MCF 10A (cell line): Measurements from ENCODE around the gene HCRTR1. TPM values are rescaled to one million over a fixed set of nuclear protein-coding genes. Genes with fewer than 3 reads are reported as not detected.

ENCODE experiments used
- BruUV-seq: library from RNA; stranded (reverse); fragments of 400-500 nt; replicated peaks from 2 replicates; lab custom pipeline; 2021; lab: Mats Ljungman, UMichigan
- CTCF ChIA-PET: fragments of 300-600 bp; sonication (Branson Sonifier 250); formaldehyde crosslinking; extraction: SDS; loops from one replicate; lab custom pipeline; 2021; ENCODE audit warnings: antibody characterized with exemption, inconsistent platforms; lab: Yijun Ruan, JAX
- POLR2A ChIA-PET: fragments of 300-600, 350-650 bp; sonication (Branson Sonifier 250); formaldehyde crosslinking; extraction: SDS; loops from one replicate; lab custom pipeline; 2020; ENCODE audit warnings: antibody characterized with exemption, inconsistent platforms; lab: Yijun Ruan, JAX
- DNase-seq: peaks from one replicate; pipeline ENCODE4 v3.0.0-alpha.2; 2018; ENCODE audit not compliant: unreplicated experiment
- H3K27ac Mint-ChIP-seq: one replicate; pipeline ENCODE4 v1.8.0; 2022; ENCODE audit warnings: mild to moderate bottlenecking, low read depth, mixed read lengths; ENCODE audit not compliant: unreplicated experiment
- H3K27me3 Mint-ChIP-seq: one replicate; pipeline ENCODE4 v1.8.0; 2022; ENCODE audit warnings: mixed read lengths; ENCODE audit not compliant: insufficient read depth, unreplicated experiment
- H3K36me3 Mint-ChIP-seq: one replicate; pipeline ENCODE4 v1.8.0; 2022; ENCODE audit warnings: mild to moderate bottlenecking, moderate library complexity, mixed read lengths; ENCODE audit not compliant: insufficient read depth, unreplicated experiment
- H3K4me1 Mint-ChIP-seq: one replicate; pipeline ENCODE4 v1.8.0; 2022; ENCODE audit warnings: mixed read lengths; ENCODE audit not compliant: insufficient read depth, unreplicated experiment
- H3K4me3 Mint-ChIP-seq: one replicate; pipeline ENCODE4 v1.8.0; 2022; ENCODE audit warnings: mild to moderate bottlenecking, moderate library complexity, mixed read lengths; ENCODE audit not compliant: unreplicated experiment
- H3K9me3 Mint-ChIP-seq: one replicate; pipeline ENCODE4 v1.8.0; 2022; ENCODE audit warnings: mixed read lengths; ENCODE audit not compliant: unreplicated experiment
- intact Hi-C: fragments of 100-400 bp; cut with micrococcal nuclease; formaldehyde crosslinking; loops from 2 replicates; pipeline ENCODE4 v1.14.1; 2022
- total RNA-seq: library from RNA; stranded (reverse); gene quantifications from 2 replicates; pipeline ENCODE4 v1.2.3, GENCODE V29; 2022
- TF ChIP-seq, protein P1 (sequence below): fragments of 200-600 bp; IDR thresholded peaks from one replicate; pipeline ENCODE4 v1.8.0; 2022; ENCODE audit warnings: antibody characterized with exemption, mild to moderate bottlenecking; ENCODE audit not compliant: unreplicated experiment

HCRTR1 gene
- total RNA-seq, 1 experiment from 2014 or later, result not detected

- no peak for DNase-seq
- H3K27me3 Mint-ChIP-seq, result no peaks in the 10 kb centered on the region
- H3K27ac Mint-ChIP-seq, result no peak overlapping the region
- ChIA-PET POLR2A (interaction anchor here (0.7 to 12.3 kb wide), 13 partner anchors 11 to 316 kb away, joined by 3 to 207 read pairs (median 7); partner anchors contain the start of gene TINAGL1), CTCF (interaction anchor here (0.7 to 1.7 kb wide), 6 partner anchors 21 to 405 kb away, joined by 3 to 6 read pairs (median 3); no protein-coding TSS in a partner anchor)
- H3K36me3 Mint-ChIP-seq, result peaks cover 6% of the 10 kb centered on the region
- no peaks in the 10 kb centered on the region for H3K9me3 Mint-ChIP-seq
- intact Hi-C loops, result no loop called here
- no peak overlapping the region for H3K4me3 Mint-ChIP-seq
- TF ChIP-seq, protein P1, sequence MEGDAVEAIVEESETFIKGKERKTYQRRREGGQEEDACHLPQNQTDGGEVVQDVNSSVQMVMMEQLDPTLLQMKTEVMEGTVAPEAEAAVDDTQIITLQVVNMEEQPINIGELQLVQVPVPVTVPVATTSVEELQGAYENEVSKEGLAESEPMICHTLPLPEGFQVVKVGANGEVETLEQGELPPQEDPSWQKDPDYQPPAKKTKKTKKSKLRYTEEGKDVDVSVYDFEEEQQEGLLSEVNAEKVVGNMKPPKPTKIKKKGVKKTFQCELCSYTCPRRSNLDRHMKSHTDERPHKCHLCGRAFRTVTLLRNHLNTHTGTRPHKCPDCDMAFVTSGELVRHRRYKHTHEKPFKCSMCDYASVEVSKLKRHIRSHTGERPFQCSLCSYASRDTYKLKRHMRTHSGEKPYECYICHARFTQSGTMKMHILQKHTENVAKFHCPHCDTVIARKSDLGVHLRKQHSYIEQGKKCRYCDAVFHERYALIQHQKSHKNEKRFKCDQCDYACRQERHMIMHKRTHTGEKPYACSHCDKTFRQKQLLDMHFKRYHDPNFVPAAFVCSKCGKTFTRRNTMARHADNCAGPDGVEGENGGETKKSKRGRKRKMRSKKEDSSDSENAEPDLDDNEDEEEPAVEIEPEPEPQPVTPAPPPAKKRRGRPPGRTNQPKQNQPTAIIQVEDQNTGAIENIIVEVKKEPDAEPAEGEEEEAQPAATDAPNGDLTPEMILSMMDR, result no peak
- BruUV-seq, result no TSS peak
- peaks cover 19% of the 10 kb centered on the region for H3K4me1 Mint-ChIP-seq
These were observed 22.7 kb downstream of the HCRTR1 start for GRCh38 chr1:31640179-31640578.

DNA sequence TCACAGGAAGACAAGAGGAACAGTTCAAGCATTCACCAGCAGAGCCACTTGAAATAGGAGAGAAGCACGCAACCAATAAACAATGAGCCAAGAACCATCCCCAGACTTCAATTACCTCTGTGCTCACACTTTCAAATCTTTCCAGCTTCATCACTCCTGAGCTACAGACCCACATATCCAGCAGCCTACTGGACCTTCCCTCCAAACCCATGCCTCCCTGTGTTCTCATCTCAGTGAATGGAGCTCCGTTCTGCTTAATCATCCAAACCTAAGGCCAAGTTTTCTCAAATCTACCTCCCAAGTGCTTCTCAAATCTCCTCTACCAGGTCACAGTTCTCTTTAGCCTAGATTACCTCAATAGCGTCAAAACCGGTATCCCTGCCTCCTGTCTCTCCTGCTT is 23.5 kb downstream of the HCRTR1 start:
- DNase-seq, result no peak
- Mint-ChIP-seq H3K4me3 (no peak overlapping the region), H3K27ac (no peak overlapping the region), H3K27me3 (no peaks in the 10 kb centered on the region), H3K9me3 (no peaks in the 10 kb centered on the region), H3K4me1 (peaks cover 19% of the 10 kb centered on the region), H3K36me3 (peaks cover 8% of the 10 kb centered on the region)
- no TSS peak for BruUV-seq
- ChIA-PET POLR2A (interaction anchor here (1.5 to 12.3 kb wide), 6 partner anchors 10 to 299 kb away, joined by 3 to 207 read pairs (median 22); partner anchors contain the start of gene TINAGL1), CTCF (interaction anchor here (0.7 to 1.7 kb wide), 3 partner anchors 22 to 148 kb away, joined by 3 to 6 read pairs (median 3); no protein-coding TSS in a partner anchor)
- TF ChIP-seq, protein P1, result no peak
- intact Hi-C loops, result no loop called here

GRCh38 chr1:31642366-31642765 is 24.9 kb downstream of the HCRTR1 start:
- no peaks in the 10 kb centered on the region for H3K9me3 Mint-ChIP-seq
- no TSS peak for BruUV-seq
- ChIA-PET POLR2A (interaction anchor here (0.6 to 12.3 kb wide), 11 partner anchors 15 to 418 kb away, joined by 3 to 207 read pairs (median 3); partner anchors contain the start of gene PTP4A2), CTCF (interaction anchor here (0.9 to 1.1 kb wide), 3 partner anchors 49 to 322 kb away, joined by 3 to 4 read pairs (median 3); no protein-coding TSS in a partner anchor)
- TF ChIP-seq, protein P1, result no peak
- H3K4me3 Mint-ChIP-seq, result no peak overlapping the region
- intact Hi-C loops, result no loop called here
- no peaks in the 10 kb centered on the region for H3K27me3 Mint-ChIP-seq
- DNase-seq, result no peak
- H3K36me3 Mint-ChIP-seq, result peaks cover 8% of the 10 kb centered on the region
- peaks cover 9% of the 10 kb centered on the region for H3K4me1 Mint-ChIP-seq
- H3K27ac Mint-ChIP-seq, result no peak overlapping the region

- DNase-seq, result no peak
- H3K27me3 Mint-ChIP-seq, result no peaks in the 10 kb centered on the region
- H3K36me3 Mint-ChIP-seq, result peaks cover 8% of the 10 kb centered on the region
- intact Hi-C loops, result no loop called here
- POLR2A ChIA-PET, result interaction anchor here (0.6 to 12.3 kb wide), 14 partner anchors 15 to 419 kb away, joined by 3 to 207 read pairs (median 3); partner anchors contain the start of gene PTP4A2
- no TSS peak for BruUV-seq
- peaks cover 4% of the 10 kb centered on the region for H3K4me1 Mint-ChIP-seq
- no peaks in the 10 kb centered on the region for H3K9me3 Mint-ChIP-seq
- H3K27ac Mint-ChIP-seq, result no peak overlapping the region
- TF ChIP-seq, protein P1, result no peak
- CTCF ChIA-PET, result interaction anchor here (0.7 to 1.1 kb wide), 3 partner anchors 24 to 78 kb away, joined by 3 to 4 read pairs (median 4); no protein-coding TSS in a partner anchor
- H3K4me3 Mint-ChIP-seq, result no peak overlapping the region
These were observed 25.4 kb downstream of the HCRTR1 start for GRCh38 chr1:31642897-31643296.
